Left lung (tissue), 10 donors: ENCODE results near the gene PLEKHA4. TPM values are rescaled to one million over a fixed set of nuclear protein-coding genes. Genes with fewer than 3 reads are reported as not detected.

Source experiments
- ATAC-seq: fragments of 200-7000 bp; cut with Tn5 transposase; one replicate; pipeline ENCODE4 v1.9.1; 2020; ENCODE audit warnings: moderate library complexity
- DNase-seq, 4 donors: peaks; one replicate each; pipeline ENCODE4 v3.0.0-alpha.2; 2013 to 2020
- H3K27ac ChIP-seq, 2 donors: fragments of 200-600 bp; sonication (generic) in 1 of 2; one replicate each; pipeline versions ENCODE4 v1.5.0 to v1.8.0; 2020 to 2021
- H3K27me3 ChIP-seq, 2 donors: fragments of 200-600 bp; sonication (generic) in 1 of 2; one replicate each; pipeline versions ENCODE4 v1.5.0 to v1.8.0; 2020 to 2021
- H3K36me3 ChIP-seq, 2 donors: fragments of 200-600 bp; sonication (generic) in 1 of 2; one replicate each; pipeline versions ENCODE4 v1.5.0 to v1.8.0; 2020 to 2021
- H3K4me1 ChIP-seq, 2 donors: fragments of 200-600 bp; one replicate each; pipeline ENCODE4 v1.8.0; 2021
- H3K4me3 ChIP-seq, 2 donors: fragments of 200-600 bp; sonication (generic) in 1 of 2; one replicate each; pipeline versions ENCODE4 v1.5.0 to v1.8.0; 2020 to 2021; ENCODE audit warnings: mild to moderate bottlenecking in 1 of 2
- H3K9me3 ChIP-seq, 2 donors: fragments of 200-600 bp; sonication (generic) in 1 of 2; one replicate each; pipeline versions ENCODE4 v1.5.0 to v1.8.0; 2020 to 2021
- intact Hi-C, 2 donors: fragments of 100-400 bp; cut with DNase I; formaldehyde crosslinking; loops; one replicate each; pipeline versions ENCODE4 v1.11.2 to v1.14.2; 2022
- polyA plus RNA-seq, 6 donors: library from polyadenylated mRNA; unstranded; fragments of 120-200 nt; gene quantifications; one replicate each; pipeline ENCODE4 v1.2.1, GENCODE V29; 2013; ENCODE audit not compliant: insufficient read length in 6 of 6
- total RNA-seq, 2 donors: library from RNA; stranded (reverse); fragmentation: NEBNext Ultra II Directional; extraction: Animal tissue kit (Norgen Biotek cat#: 25700); gene quantifications; one replicate each; pipeline ENCODE4 v1.2.1, GENCODE V29; 2021
- TF ChIP-seq, protein P1 (sequence below), 2 donors: fragments of 200-600 bp; sonication (generic) in 1 of 2; IDR thresholded peaks; one replicate each; pipeline versions ENCODE4 v1.5.0 to v1.8.0; 2021; ENCODE audit warnings: antibody characterized with exemption in 2 of 2
- donor health status: DM: no; HTN: yes; CAD: no.
- donor health status: DM: no; HTN: no; CAD: no.

The PLEKHA4 gene
- total and polyA plus RNA-seq, 8 donors: 14.4 to 37.3 (median 18.7) TPM

DNA sequence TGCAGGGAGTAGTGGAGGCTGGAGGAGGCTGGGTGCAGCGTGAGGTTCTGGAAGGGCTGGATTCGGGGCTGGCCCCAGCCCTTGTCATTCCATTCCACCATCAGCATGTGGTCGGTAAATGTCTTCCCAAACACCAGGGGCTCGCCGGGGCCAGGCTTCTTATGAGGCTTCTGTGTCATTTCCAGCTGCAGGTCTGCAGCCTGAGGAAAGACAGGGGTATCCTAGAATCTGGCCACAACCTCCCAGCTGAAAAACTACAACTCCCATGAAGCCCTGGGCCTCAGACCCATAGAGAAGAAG, 61.9 kb downstream of the PLEKHA4 start:
- TF ChIP-seq, protein P1, sequence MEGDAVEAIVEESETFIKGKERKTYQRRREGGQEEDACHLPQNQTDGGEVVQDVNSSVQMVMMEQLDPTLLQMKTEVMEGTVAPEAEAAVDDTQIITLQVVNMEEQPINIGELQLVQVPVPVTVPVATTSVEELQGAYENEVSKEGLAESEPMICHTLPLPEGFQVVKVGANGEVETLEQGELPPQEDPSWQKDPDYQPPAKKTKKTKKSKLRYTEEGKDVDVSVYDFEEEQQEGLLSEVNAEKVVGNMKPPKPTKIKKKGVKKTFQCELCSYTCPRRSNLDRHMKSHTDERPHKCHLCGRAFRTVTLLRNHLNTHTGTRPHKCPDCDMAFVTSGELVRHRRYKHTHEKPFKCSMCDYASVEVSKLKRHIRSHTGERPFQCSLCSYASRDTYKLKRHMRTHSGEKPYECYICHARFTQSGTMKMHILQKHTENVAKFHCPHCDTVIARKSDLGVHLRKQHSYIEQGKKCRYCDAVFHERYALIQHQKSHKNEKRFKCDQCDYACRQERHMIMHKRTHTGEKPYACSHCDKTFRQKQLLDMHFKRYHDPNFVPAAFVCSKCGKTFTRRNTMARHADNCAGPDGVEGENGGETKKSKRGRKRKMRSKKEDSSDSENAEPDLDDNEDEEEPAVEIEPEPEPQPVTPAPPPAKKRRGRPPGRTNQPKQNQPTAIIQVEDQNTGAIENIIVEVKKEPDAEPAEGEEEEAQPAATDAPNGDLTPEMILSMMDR (IDR thresholded peaks at IDR 0.05): no peak
- no peak overlapping the region for H3K27ac ChIP-seq
- ATAC-seq: peak; percentile 14
- no peaks in the 10 kb centered on the region for H3K27me3 ChIP-seq
- H3K9me3 ChIP-seq: no peaks in the 10 kb centered on the region
- intact Hi-C loops: no loop called here
- H3K4me3 ChIP-seq: no peak overlapping the region
- peaks cover 0 to 15% of the 10 kb centered on the region in 2 donors for H3K4me1 ChIP-seq
- H3K36me3 ChIP-seq: peaks cover 0 to 3% of the 10 kb centered on the region in 2 donors
- DNase-seq: peak in 1 of 4 donors; percentile 58

DNA sequence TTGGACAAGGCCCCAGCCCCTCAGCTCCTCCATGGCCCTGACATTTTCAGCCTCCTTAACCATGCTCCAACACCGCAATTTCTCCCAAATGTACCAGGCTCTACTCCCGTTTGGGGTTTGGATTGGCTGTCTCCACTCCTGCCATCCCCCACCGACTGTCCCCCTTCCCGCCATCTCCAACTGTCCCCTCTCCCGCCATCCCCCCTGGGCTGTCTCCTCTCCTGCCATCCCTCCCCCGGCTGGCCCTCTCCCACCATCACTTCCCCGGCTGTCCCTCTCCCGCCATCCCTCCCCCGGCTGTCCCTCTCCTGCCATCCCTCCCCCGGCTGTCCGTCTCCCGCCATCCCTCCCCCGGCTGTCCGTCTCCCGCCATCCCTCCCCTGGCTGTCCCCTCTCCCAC, 63.0 kb downstream of the PLEKHA4 start:
- TF ChIP-seq, protein P1 (IDR thresholded peaks at IDR 0.05): no peak
- Histone ChIP-seq H3K9me3 (no peaks in the 10 kb centered on the region), H3K4me1 (peaks cover 0 to 7% of the 10 kb centered on the region in 2 donors), H3K36me3 (peaks cover 0 to 3% of the 10 kb centered on the region in 2 donors), H3K27me3 (no peaks in the 10 kb centered on the region), H3K4me3 (no peak overlapping the region), H3K27ac (no peak overlapping the region)
- intact Hi-C loops: no loop called here
- DNase-seq: no peak
- ATAC-seq: no peak

DNA sequence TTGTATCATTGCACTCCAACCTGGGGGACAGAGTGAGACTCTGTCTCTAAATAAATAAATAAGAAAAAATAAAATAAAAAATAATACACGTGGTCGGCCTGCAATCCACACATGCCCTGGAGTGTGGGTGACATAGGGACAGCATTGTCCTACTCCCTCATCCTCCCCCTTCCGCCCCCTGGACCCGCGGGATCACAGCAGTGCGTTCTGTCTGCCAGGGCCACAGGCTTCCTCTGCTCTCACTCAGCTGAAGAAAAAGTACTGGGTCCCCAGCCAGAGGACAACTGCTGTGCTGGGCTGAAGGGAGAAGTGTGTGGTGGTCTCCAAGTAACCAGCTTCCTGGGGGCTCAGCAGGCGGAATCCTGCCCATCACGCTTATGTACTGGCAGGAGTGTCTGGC, 63.9 kb downstream of the PLEKHA4 start:
- Histone ChIP-seq H3K27me3 (no peaks in the 10 kb centered on the region), H3K4me1 (no peaks in the 10 kb centered on the region), H3K4me3 (no peak overlapping the region), H3K36me3 (peaks cover 0 to 9% of the 10 kb centered on the region in 2 donors), H3K27ac (no peak overlapping the region), H3K9me3 (no peaks in the 10 kb centered on the region)
- intact Hi-C loops: no loop called here
- no peak for ATAC-seq
- TF ChIP-seq, protein P1 (IDR thresholded peaks at IDR 0.05): no peak
- peak in 1 of 4 donors; percentile 46 for DNase-seq

DNA sequence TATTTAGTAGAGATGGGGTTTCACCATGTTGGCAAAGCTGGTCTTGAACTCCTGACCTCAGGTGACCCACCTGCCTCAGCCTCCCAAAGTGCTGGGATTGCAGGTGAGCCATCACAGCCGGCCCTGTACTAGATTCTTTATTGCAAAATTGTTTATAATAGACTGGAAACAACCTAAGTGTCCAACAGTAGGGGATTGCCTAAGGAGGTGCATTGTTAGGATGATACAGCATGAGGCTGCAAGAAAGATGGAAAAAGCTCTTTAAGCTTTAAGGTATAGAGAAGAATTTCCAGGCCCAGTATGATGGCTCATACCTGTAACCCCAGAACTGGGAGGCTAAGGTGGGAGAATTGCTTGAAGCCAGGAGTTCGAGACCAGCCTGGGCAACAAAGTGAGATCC, 65.8 kb downstream of the PLEKHA4 start:
- TF ChIP-seq, protein P1 (IDR thresholded peaks at IDR 0.05): no peak
- DNase-seq: peak in 1 of 4 donors; percentile 2
- Histone ChIP-seq H3K4me3 (no peak overlapping the region), H3K4me1 (no peaks in the 10 kb centered on the region), H3K27me3 (no peaks in the 10 kb centered on the region), H3K27ac (no peak overlapping the region), H3K36me3 (peaks cover 0 to 11% of the 10 kb centered on the region in 2 donors), H3K9me3 (no peaks in the 10 kb centered on the region)
- no peak for ATAC-seq
- intact Hi-C loops: no loop called here

DNA sequence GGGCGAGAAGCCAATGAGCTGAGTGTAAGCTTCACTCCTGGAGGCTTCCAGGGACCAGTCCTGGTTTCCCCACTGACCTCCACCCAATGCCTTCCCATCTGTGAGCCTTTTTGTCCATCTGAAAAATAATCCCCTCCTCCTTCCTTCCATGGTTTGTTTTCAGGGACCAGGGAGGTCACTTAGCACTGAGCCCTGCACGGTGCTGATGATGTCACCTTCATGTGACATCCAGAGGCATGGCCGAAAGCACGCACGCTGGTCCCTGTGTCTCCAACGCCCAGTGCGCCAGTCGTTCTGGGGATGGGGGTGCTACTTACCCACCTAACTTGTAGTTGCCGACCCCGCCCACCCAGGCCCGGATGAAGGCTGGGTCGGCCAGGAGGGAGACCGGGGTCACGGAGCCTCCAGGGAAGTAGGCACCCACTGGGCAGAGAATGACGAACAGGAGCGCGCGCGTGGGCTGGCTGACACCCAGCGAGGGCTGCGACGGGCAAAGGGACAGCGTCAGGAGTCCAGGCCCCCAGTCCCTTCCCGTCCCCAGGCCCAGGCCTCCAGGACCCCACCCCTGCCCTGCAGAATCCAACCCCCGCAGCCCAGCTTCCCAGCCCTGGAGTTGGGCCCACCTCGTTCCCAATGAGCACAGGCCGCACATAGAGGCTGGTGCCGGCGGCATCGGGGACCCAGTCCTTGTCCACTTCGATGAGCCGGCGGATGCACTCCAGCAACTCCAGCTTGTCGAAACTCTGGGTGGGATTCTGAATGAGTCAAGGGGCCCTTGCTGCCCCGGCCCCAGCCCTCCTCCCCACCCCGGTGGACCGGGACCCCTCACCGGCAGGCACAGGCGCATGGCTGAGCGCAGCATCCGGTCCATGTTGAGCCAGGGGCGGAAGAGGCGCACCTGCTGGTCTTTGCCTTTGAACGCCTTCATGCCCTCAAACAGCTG, 68.8 kb downstream of the PLEKHA4 start:
- H3K4me1 ChIP-seq: peaks cover 0 to 8% of the 10 kb centered on the region in 2 donors
- DNase-seq: peak in 1 of 4 donors; percentile 73
- TF ChIP-seq, protein P1 (IDR thresholded peaks at IDR 0.05): no peak
- H3K27me3 ChIP-seq: no peaks in the 10 kb centered on the region
- ATAC-seq: no peak
- H3K9me3 ChIP-seq: no peaks in the 10 kb centered on the region
- H3K27ac ChIP-seq: no peak overlapping the region
- intact Hi-C loops: loop anchor here in 1 of 2 donors (10.0 kb wide), 1 partner anchor 45 kb away; no protein-coding TSS in a partner anchor
- H3K4me3 ChIP-seq: no peak overlapping the region
- peaks cover 0 to 9% of the 10 kb centered on the region in 2 donors for H3K36me3 ChIP-seq
